SH-SY5Y (cell line): ENCODE measurements around the gene GRIN3B.

Source experiments
- GATA2 ChIP-seq: IDR thresholded peaks from 2 replicates; pipeline ENCODE4 v1.6.1; 2011; ENCODE audit warnings: mild to moderate bottlenecking, low read depth, low read length
- GATA3 ChIP-seq: IDR thresholded peaks from 2 replicates; pipeline ENCODE4 v1.6.1; 2011; ENCODE audit warnings: low read depth, mild to moderate bottlenecking, low read length, moderate library complexity

- TF ChIP-seq GATA3 (no peak), GATA2 (no peak)
Measured at GRCh38 chr19:974564-975257, 25.5 kb upstream of the GRIN3B start.
